GM21723 (cell line): ENCODE measurements around the gene GFRAL.

ENCODE experiments used
- ATAC-seq: cut with Tn5 transposase; IDR thresholded peaks from one replicate; pipeline ENCODE4 v1.9.1; 2021; ENCODE audit warnings: mild to moderate bottlenecking, moderate library complexity; ENCODE audit not compliant: unreplicated experiment

GFRAL gene

DNA sequence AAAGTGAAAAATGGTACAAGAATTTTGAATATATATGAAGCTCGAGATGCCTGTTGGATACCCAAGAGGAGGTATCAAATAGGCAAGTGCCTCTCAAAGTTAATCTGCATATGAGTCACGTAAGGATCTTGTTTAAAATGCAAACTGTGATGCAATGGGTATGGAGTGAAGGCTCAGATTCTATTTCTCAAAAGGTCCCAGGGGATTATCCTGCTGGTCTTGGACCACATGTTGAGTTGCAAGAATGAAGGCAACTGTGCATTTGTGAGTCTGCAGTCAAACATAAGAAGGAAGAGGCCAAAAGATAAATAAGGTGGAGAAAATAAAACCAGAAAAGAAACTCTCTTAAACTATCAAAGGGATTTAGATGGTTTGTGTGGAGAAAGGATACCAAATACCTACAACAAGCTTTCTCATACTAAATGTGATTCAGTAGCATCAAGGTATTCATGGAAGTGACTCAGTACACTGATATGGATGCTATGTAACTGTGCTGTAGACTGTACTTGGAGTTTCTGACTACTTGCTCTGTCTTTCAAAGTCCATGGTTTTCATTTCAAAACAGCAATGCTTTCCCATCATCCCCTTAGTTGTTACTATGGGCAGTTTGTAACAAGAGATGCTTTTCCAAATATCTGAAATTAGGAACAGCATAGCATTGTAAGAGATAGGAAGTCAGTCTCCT, 106.3 kb downstream of the GFRAL start:
- ATAC-seq: no peak

DNA sequence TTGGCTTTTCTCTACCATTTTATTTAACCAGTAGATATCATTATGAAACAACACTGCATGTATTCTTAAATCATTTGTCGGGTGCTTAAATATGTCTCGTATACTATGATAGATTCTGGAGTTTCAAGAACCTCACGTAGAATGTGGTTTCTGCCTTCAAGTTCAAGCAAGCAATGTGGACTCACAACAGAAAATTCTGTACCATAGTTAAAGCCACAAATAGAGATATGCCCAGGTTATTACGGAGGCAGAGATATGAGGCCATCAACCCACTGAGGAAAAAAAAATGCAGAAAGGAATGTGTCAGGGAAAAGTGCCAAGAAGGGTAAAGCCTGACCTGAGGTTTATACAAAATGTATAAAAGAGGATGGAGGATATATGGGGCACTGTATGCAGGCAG, 109.9 kb downstream of the GFRAL start:
- no peak for ATAC-seq

DNA sequence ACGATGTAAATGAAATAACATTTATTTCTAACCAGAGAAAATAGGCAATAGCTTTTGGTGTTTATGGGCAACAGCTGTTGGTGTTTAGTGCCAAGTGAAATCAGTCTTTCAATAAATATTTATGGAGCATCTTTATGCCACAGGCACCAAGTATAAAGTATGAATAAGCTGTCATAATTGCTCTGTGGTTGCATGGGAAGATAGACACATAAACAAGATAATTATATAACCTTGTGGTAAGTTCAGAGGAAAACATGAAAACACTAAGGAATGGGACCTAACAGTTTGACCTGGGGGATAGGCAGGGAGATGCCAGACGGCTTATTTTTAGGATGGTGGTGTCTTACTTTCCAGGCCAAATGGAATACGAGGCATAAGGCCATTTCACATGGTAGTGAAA, 110.9 kb downstream of the GFRAL start:
- no peak for ATAC-seq

DNA sequence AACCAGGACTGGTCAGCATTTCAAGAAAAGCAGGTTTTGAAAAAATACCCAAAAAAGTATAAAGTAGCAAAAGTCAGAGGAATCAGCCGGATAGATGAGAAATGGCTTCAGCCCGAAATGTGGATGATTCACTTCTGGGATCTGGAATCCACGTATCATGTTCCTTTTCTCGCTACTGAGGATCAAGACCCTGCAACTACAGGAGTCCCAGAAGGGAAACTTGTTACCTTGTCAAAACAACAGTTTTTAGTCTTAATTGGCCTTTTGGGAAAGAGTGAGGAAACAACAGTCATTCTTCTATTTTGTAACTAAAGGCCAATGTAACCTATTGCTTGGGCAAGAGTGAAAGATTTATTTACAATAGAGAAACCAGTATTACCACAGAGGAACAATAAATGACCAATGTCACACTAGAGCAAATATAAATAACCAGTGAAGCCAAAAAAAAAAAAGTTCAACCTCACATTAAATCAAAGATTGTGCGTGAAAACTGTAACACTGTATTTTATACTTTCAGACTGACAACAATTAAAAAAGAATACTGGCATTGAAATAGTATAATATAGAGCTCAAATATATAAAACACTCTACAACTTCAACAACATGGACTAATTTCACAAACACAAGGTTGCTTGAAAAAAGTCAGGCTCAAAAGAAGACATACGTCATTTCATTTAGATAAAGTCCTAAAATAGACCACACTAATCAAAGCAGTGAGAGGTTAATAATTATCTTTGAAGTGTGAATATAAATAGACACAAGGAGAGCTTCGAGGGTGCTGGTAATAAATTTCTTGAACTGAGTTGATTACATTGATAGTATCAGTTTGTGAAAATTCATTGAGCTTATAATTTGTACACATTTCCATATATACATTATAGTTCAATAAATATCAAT, 116.2 kb downstream of the GFRAL start:
- ATAC-seq: no peak

DNA sequence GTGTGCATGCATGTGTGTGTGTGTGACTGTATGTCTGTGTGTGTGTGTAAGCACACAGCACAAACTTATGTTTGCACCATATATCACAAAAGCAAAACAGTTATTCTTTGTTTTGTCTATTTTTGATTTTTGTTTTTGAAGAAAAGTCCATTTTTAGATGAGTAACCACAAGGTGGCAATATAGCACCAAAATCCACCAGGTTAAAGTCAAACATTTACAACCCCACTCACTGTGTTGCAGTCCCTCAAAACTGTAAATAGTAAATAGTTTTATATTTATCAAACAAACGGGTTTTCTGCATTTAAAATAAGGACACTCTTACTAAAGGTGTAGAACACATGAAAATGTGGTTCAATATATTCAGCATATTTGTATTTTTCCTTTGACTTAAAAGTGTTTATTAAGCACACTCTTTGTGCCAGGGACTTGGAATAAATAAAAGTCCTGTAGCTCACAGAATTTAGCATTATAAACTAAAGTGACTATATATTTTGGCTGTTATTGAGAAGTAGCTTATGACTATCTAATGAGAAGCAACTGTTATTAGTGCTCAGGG, 118.5 kb downstream of the GFRAL start:
- no peak for ATAC-seq

DNA sequence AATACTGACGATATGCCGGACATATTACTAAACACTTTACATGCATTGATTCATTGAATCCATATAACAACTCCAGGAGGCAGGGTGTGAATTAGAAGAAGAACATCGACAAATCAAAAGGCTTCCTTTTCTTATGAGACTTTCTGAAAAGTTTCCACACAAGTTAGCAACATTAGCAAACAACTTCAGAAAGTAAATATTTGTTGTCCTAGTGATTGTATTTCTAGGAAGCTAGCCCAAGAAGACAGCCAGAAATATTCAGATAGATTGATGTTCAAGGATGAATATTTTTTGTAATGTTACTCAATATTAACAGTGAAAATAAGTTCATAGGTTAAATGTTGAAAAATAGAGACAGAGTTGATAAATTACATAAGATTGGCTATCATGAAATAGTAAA, 120.6 kb downstream of the GFRAL start:
- ATAC-seq: no peak

DNA sequence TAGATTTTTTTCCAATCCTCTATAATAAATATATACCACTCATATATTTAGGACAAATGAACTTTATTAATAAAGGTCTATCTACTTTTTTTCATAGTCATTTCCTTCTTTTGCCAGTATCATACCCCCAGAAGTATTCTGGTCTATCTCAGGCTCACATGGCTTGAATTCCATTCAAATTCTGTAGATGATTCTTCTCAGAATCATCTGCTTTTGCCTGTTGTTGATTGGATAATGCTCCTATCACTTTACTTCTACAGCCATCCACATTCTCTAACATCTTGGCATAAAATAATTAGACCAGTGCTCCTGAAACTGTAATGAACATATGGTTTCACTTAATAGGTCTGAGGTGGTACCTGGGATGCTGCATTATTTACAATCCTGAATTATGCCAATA, 121.2 kb downstream of the GFRAL start:
- ATAC-seq: no peak

DNA sequence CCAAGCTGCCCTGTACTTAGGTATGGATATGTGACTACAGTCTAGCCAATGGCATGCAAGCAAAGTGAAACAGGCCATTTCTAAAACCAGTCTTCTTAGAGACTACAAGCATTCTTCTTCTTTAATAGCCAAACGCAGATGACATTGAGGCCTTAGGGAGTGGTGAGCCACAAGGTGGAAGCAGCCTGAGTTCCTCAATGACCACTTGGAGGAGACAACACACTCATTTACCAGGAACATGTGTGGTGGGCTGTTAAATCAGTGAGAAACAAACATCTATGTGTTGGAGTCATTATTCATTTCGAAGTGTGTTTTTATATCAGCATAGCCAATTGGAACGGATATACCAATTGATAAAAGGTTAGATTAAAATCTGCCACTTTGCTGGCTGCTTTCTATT, 122.0 kb downstream of the GFRAL start:
- ATAC-seq: no peak

DNA sequence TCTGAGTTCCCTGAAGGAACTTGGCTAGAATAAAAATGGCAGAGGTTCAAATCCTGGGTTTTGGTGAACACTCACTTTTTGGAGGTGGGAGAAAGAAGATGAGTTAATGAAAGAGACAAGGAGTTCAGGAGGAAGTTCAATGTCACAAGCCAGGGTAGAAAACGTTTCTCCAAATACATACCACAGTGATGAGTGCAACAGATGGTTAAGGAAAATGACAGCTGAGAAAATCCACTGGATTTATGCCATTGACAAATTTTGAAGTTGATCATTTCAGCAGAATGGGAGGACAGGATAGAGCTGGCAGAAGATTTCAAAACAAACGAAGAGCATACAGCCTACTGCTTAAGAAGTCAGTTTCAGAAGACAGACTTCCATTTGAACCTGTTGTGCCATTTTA, 122.7 kb downstream of the GFRAL start:
- no peak for ATAC-seq
